Eye (tissue), 1 donor: ENCODE results near the gene GPR22.
A peak's percentile ranks its signal among the peaks of the same experiment; 100 is the strongest.

Experiments
- DNase-seq: peaks from one replicate; pipeline ENCODE4 v3.0.0-alpha.2; 2015

Gene GPR22

GRCh38 chr7:107469929-107470328, at the start of gene GPR22:
GPR22 (plus strand) TSS chr7:107470057; CDS start chr7:107474061, 4,004 bp downstream.
- peak; percentile 14 for DNase-seq

DNA sequence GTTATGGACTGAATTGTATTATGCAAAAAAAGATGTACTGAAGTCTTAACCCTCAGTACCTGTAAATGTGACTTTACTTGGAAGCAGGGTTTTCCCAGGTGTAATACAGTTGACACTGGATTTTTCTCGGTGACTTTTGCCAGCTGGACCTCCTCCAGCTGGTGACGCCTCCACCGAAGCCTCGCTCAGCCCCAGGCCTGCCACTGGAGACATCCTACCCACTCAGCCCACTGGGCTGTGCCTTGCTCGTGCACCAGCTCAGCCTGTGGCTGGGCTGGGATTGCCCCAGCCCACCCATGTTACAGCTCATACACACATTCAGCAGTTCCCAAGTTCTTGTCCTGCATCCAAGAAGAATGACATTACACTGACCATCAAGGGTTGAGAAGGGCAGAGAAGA, 42.4 kb upstream of the GPR22 start:
- no peak for DNase-seq

DNA sequence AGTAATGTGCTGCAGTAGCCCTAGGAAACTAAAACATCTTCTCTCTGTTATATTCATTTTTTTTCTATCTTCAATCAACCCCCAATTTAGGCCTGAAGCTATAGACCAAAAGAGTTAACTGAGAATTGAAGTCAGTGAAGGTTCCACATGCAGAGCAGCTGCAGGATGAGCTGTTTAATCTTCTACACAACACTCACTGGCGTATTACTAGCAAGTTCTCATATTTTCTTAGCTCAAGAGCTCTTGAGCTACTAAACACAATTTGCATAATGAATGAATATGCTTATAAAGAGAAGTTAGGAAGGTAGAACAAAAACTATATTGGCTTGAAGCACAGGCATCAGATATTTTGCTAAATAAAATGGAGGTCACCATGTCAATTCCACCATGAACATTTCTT, 41.2 kb upstream of the GPR22 start:
- no peak for DNase-seq

- no peak for DNase-seq
These were observed 39.8 kb upstream of the GPR22 start for GRCh38 chr7:107430057-107430456.

DNA sequence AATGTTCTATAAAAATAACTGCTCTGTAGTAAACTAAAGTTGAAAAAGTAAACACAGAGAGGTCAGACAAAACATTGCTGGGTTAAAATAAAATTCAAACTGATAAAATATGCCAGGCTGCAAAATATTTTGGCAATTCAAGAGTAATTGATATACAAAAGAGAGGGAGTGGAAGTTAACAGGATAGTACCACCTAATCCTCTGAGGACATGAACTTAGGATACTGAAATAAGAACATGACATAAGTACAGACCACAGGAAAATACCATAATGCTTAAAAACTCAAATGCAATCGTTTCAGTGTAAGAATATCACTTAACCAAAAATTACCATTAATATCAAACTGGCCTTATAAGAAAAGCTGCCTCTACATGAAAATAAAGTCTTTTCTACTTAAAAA, 37.6 kb upstream of the GPR22 start:
- no peak for DNase-seq

GRCh38 chr7:107435749-107436148, 34.1 kb upstream of the GPR22 start:
- DNase-seq = no peak

DNA sequence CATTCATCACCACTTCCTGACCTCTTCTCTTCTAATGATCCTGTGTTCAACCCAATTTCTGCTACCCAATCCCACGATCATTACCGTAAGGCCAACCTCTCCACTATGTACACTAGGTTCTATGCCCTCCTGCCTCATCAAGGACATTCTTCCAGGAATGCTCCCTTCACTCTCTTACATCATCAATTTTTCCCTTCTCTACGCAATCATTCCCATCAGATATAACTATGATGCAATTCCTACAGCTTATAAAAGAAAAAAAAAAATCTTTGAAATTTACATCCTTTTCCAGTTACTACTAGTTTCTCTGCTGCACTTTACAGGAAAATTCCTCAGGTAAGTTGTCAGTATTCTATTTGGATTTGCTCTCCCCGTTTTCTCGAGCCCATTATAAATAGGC, 30.8 kb upstream of the GPR22 start:
- no peak for DNase-seq

GRCh38 chr7:107441581-107442422, 28.1 kb upstream of the GPR22 start:
- DNase-seq = no peak

DNA sequence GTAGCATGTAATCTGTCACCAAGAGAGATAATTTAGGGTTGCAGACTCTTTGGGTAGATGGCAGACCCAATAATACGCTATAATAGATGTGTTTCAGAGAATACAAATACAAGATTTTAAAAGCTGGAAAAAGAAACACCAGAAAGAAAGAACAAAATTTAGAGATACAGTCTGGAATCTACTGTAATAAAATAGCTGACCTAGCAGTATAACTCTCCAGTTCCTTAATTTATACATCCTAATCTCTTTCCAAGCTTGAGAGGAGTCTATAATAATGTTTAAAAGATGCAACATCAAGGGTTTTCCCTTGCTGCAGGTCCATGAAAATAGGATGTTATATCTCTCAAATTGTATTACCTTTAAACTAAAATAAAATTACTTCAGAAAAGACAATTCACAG, 27.2 kb upstream of the GPR22 start:
- no peak for DNase-seq

GRCh38 chr7:107446531-107446930, 23.3 kb upstream of the GPR22 start:
- DNase-seq = no peak

GRCh38 chr7:107446988-107447387, 22.9 kb upstream of the GPR22 start:
- no peak for DNase-seq

GRCh38 chr7:107450970-107451369, 18.9 kb upstream of the GPR22 start:
- DNase-seq = no peak

GRCh38 chr7:107453388-107453787, 16.5 kb upstream of the GPR22 start:
- no peak for DNase-seq

DNA sequence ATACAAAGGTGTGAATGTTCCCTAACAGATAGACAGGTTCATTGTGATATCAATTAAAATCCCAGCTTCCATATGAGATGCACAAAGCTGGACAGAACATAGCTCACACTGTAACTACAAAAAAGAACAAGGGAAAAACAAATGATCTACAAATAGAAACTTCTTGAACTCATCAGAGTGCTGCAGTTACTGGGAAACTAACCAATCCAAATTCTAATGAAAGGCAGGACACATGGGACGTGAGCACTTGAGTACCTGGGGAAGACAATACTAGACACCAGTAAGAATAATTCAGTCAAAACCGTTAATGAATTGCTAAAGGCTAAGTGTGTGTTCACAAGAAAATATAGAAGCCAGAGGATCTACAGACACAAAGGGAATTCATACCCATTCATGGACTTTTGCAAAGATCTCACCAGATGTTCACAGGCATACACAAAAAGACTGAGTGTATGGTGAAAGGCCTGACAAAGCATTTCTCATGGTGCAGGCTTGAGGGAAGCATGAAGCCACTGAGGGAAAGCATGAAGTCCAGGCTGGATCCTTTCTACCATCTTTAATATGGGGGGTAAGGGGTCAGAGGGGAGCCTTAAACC, 7.8 kb upstream of the GPR22 start:
- no peak for DNase-seq

- DNase-seq = peak; percentile 66
These were observed 6.4 kb upstream of the GPR22 start for GRCh38 chr7:107463139-107464078.

DNA sequence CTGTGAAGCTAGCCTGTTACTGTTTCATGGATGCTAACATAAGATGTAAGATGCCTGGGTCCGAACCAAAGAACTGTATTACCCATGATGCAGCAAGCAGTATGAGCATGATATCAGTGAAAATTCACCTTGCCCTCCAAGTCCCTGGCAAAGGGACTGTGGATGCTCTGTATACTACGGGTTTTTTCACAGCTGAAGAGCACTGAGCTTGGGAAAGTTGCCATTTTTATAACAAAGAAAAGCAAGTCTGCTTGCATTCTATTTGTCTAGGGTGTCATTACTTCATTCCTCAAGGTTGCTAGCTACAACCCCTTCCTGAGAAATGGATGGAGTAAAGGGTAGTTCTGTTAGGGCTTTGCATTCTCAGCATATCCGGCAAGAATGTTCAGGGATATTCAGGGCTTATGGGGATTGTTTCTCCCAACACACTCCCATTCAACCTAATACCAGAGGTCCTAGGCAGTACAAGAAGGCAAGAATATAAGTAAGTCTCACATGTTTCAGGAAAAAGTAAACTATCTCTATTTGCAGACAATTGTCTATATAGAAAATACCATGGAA, 5.1 kb upstream of the GPR22 start:
- DNase-seq = no peak

GRCh38 chr7:107467972-107468371, 1.9 kb upstream of the GPR22 start:
- no peak for DNase-seq

GRCh38 chr7:107468824-107469223, 1.0 kb upstream of the GPR22 start:
- DNase-seq = no peak

DNA sequence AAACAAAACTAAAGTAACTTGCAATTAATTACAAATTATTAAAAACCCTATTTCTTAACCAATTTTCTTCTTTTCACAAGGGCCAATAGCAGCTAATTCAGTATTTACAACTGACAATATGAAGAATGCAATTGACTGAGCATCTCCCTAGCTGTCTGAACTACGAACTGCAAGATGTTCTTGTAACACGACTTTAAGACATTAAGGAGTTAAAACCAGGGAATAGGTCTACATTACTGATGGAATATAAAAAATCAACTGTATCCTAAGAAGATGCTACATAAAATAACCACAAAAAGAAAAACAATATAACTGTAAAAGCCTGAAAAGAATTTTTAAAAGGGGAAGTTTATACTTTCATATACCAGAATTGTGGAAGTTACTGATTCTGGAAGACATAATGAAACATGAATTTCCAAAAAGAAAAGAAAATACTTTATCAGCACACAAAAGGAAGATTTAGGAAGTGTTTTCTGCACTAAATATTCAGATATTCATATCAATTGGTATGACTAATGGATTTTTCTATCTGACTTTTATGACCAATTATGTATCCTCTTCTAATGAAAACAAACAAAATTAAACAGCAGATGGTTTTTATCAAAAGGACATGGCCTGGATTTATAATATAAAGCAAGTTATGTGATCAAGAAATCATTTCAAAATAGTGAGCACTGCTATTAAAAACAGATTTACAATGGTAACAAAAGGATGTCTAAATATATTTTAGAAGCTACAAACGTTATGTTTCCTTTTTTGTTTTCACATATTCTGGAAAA, 1.6 kb downstream of the GPR22 start:
- DNase-seq = peak; percentile 21

- DNase-seq = no peak
These were observed 2.3 kb downstream of the GPR22 start for GRCh38 chr7:107472116-107472515.

- no peak for DNase-seq
These were observed 4.3 kb downstream of the GPR22 start for GRCh38 chr7:107474104-107474521.

GRCh38 chr7:107479303-107479702, 9.4 kb downstream of the GPR22 start:
- no peak for DNase-seq
